HG03457 (cell line): ENCODE data around the gene CRELD2.

ENCODE experiments used
- ATAC-seq: cut with Tn5 transposase; IDR thresholded peaks from one replicate; pipeline ENCODE4 v1.9.1; 2021; ENCODE audit warnings: moderate number of reproducible peaks; ENCODE audit not compliant: unreplicated experiment

The CRELD2 gene

DNA sequence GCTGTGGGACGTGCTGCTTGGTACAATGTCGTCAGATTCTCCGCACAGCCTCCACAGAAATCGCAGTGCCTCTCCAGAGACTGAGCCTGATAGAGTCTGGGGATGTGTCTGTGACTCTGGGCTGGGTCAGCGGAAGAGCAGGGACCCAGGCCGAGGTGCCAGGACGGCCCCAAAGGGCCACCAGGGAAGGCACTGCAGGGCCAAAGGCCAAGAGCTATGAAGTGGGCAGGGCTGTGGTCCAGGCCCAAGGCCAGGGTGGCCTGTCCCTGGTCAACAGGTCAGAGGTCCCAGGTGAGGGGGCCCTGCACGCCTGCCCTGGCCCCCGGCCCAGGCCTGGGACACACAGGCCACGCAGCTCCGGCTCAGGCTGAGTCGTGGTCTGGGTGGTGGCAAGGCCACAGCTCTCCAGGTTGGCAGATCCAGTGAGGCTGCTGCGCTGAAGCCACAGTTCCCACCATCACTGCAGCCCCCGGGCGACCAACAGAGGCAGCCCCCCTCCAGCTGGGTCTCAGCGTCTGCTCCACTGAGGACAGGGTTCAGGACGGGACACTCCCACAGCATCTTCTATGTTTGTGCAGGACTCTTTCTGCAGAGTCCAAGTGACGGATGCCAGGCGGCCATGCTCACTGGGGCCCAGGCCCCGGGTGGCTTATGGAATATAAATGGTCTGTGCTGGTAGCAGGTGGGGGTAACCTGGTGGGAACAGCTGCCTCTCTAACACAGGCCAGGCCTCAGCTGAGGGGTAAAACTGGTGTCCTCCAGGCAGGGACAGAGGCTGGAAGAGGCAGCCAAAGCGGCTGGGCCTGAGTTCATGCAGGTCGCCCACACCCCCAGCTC, 37.4 kb downstream of the CRELD2 start:
- ATAC-seq = no peak

- no peak for ATAC-seq
Measured at GRCh38 chr22:49956418-49956770, 38.0 kb downstream of the CRELD2 start.

DNA sequence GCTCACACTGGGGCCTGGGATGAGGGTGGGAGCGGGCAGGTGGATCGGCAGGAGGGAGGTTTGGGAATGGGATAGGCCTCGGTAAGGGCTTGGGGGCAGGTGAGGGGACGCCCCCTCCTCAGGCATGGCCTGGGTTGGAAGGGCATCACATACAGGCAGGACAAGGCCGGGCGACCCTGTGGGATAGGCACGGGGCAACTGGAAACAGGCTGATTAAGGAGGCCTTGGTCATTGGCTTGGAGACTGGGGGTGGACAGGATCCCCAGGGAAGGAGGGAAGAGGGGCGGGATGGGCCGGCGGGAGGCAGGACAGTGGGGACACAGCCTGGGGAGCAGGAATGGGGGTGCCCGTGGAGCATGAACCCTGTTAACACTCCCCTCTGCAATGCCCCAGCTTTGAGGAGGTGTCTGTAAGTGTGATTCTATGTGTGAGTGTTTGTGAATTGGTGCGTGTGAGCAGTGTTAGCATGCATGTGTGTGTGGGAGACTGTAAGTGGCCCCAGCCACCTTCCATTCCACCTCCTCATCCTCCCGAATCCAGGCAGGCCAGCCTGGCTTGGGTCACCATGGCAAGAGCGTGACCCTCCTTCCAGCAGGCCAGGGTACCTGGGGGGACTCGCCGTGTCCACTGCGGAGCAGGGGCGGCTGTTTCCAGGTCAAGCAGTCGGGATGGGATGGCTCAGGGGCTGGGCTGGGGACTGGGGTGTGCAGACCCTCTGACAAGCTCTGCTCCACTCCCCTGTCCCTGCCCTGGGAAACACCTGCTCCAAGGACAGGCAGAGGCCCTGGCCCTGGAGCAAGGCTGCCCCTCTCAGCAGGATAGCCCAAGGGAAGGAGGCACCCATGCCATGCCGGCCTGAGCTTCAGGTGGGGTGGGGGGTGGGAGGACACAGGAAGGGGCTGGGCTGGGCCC, 38.7 kb downstream of the CRELD2 start:
- no peak for ATAC-seq

- ATAC-seq = no peak
Measured at GRCh38 chr22:49957826-49958365, 39.5 kb downstream of the CRELD2 start.

GRCh38 chr22:49958366-49958921, 40.0 kb downstream of the CRELD2 start:
- no peak for ATAC-seq

- ATAC-seq = no peak
Measured at GRCh38 chr22:49958931-49959781, 40.7 kb downstream of the CRELD2 start.

DNA sequence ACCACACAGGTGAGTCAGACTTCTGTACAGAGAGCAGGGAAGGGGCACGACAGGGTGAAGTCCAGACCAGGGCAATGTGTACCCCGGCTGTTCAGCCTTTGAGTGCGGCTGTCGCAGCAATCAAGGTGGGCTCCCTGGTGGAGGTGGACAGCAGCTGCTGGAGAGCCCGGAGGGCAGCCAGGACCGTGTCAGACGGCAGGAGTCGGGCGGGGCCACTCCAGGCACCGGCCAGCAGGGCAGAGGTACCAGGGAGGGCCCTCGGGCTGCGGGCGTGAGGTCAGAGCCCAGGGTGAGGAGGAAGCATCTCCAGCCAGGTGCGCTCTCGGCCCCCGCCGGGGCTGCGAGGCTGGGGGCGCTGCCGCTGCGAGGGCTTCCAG, 41.3 kb downstream of the CRELD2 start:
- ATAC-seq = no peak

- ATAC-seq = peak; percentile 45
Measured at GRCh38 chr22:49960159-49961004, 41.9 kb downstream of the CRELD2 start, which contains the start of gene PIM3. Gene PIM3 (plus strand): TSS chr22:49960772. CDS start chr22:49960948, 176 bp downstream.

DNA sequence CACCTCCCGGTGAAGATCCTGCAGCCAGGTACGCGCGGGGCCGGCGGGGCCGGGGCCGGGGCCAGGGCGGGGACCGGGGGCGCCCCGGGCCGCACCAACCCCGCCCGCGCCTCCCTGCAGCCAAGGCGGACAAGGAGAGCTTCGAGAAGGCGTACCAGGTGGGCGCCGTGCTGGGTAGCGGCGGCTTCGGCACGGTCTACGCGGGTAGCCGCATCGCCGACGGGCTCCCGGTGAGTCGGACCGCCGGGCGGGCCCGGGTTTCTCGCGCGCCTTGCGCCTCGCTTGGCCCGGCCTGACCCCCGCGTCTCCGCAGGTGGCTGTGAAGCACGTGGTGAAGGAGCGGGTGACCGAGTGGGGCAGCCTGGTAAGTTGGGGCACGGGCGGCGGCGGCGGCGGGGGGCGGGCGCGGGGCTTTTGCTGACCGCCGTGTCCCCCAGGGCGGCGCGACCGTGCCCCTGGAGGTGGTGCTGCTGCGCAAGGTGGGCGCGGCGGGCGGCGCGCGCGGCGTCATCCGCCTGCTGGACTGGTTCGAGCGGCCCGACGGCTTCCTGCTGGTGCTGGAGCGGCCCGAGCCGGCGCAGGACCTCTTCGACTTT, 42.7 kb downstream of the CRELD2 start:
- no peak for ATAC-seq

- ATAC-seq = no peak
Measured at GRCh38 chr22:49961601-49962011, 43.2 kb downstream of the CRELD2 start.

- no peak for ATAC-seq
Measured at GRCh38 chr22:49962012-49962750, 43.7 kb downstream of the CRELD2 start.

DNA sequence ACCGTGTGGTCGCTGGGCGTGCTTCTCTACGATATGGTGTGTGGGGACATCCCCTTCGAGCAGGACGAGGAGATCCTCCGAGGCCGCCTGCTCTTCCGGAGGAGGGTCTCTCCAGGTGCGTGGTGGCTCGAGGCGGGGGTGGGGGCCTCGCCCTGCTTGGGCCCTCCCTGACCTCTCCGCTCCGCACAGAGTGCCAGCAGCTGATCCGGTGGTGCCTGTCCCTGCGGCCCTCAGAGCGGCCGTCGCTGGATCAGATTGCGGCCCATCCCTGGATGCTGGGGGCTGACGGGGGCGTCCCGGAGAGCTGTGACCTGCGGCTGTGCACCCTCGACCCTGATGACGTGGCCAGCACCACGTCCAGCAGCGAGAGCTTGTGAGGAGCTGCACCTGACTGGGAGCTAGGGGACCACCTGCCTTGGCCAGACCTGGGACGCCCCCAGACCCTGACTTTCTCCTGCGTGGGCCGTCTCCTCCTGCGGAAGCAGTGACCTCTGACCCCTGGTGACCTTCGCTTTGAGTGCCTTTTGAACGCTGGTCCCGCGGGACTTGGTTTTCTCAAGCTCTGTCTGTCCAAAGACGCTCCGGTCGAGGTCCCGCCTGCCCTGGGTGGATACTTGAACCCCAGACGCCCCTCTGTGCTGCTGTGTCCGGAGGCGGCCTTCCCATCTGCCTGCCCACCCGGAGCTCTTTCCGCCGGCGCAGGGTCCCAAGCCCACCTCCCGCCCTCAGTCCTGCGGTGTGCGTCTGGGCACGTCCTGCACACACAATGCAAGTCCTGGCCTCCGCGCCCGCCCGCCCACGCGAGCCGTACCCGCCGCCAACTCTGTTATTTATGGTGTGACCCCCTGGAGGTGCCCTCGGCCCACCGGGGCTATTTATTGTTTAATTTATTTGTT, 44.6 kb downstream of the CRELD2 start:
- no peak for ATAC-seq

DNA sequence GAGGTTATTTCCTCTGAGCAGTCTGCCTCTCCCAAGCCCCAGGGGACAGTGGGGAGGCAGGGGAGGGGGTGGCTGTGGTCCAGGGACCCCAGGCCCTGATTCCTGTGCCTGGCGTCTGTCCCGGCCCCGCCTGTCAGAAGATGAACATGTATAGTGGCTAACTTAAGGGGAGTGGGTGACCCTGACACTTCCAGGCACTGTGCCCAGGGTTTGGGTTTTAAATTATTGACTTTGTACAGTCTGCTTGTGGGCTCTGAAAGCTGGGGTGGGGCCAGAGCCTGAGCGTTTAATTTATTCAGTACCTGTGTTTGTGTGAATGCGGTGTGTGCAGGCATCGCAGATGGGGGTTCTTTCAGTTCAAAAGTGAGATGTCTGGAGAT, 45.2 kb downstream of the CRELD2 start:
- no peak for ATAC-seq

GRCh38 chr22:49964136-49965090, 46.0 kb downstream of the CRELD2 start:
- ATAC-seq = no peak

GRCh38 chr22:49965091-49966040, 46.9 kb downstream of the CRELD2 start:
- ATAC-seq = no peak
